HepG2 (cell line): ENCODE results near the gene SERHL2. TPM values are rescaled to one million over a fixed set of nuclear protein-coding genes. Genes with fewer than 3 reads are reported as not detected.

Experiments used
- ATAC-seq: fragments of 200-7000 bp; cut with Tn5 transposase; 3 replicates; pipeline ENCODE4 v1.9.1; 2020; ENCODE audit warnings: mild to moderate bottlenecking, moderate library complexity
- BruUV-seq: library from RNA; stranded (reverse); fragments of 400-500 nt; replicated peaks from 2 replicates; lab custom pipeline; 2021; lab: Mats Ljungman, UMichigan
- CTCF ChIA-PET: fragments of 300-600 bp; formaldehyde crosslinking; extraction: SDS; loops from one replicate; lab custom pipeline; 2021; ENCODE audit warnings: low total read pairs, inconsistent platforms, low intra/inter-chr PET ratio; lab: Yijun Ruan, JAX
- POLR2A ChIA-PET: fragments of 350-600 bp; sonication (Branson Sonifier 250); formaldehyde crosslinking; loops from one replicate; lab custom pipeline; 2020; ENCODE audit warnings: antibody characterized with exemption, inconsistent platforms; lab: Yijun Ruan, JAX
- DNase-seq: peaks from one replicate; pipeline ENCODE4 v3.0.0-alpha.2; 2015; ENCODE audit warnings: low spot score
- FAIRE-seq: peaks from 3 replicates; lab custom pipeline; 2011; peaks lifted over from hg19 to GRCh38; lab: Jason Lieb, UNC
- H2AFZ ChIP-seq: one replicate; pipeline ENCODE4 v1.6.1; 2011; ENCODE audit warnings: low read length, inconsistent platforms
- H3K27ac ChIP-seq: fragments of 300-600 bp; 3 replicates; pipeline ENCODE4 v1.8.0; 2011; ENCODE audit warnings: mixed run types, mild to moderate bottlenecking, mixed read lengths, low read length, inconsistent platforms; ENCODE audit not compliant: insufficient read depth; ENCODE audit errors: extremely low read length
- H3K27me3 ChIP-seq, 2 experiments: fragments of 200-600 bp in 1 of 2; 2 replicates in 1 of 2; 3 replicates in 1 of 2; pipeline versions ENCODE4 v1.6.0 to v1.8.0; 2011; ENCODE audit warnings: low read length in 2 of 2, mild to moderate bottlenecking in 2 of 2, moderate library complexity in 2 of 2, inconsistent platforms in 1 of 2; ENCODE audit not compliant: insufficient read depth in 2 of 2, control insufficient read depth in 1 of 2
- H3K36me3 ChIP-seq, 2 experiments: fragments of 200-600 bp in 1 of 2; replicated peaks in 1 of 2; 2 replicates in 1 of 2; 3 replicates in 1 of 2; pipeline versions ENCODE4 v1.5.1 to v1.8.0; 2011; ENCODE audit warnings: low read length in 2 of 2, inconsistent platforms in 1 of 2; ENCODE audit not compliant: insufficient read depth in 2 of 2, control insufficient read depth in 1 of 2
- H3K4me1 ChIP-seq: 2 replicates; pipeline ENCODE4 v1.5.1; 2012; ENCODE audit warnings: low read length, inconsistent platforms; ENCODE audit not compliant: insufficient read depth
- H3K4me2 ChIP-seq: 2 replicates; pipeline ENCODE4 v1.6.0; 2011; ENCODE audit warnings: low read depth, low read length, inconsistent platforms
- H3K4me3 ChIP-seq, 3 experiments: fragments of 200-600 bp in 1 of 3; sonication (generic), shearing (Covaris generic) in 1 of 3; replicated peaks in 1 of 3; 2 replicates each; pipeline ENCODE4 v1.5.1; 2011 to 2016; ENCODE audit warnings: low read length in 3 of 3, inconsistent platforms in 2 of 3, low read depth in 2 of 3, mild to moderate bottlenecking in 2 of 3, control low read depth in 1 of 3, mixed read lengths in 1 of 3; ENCODE audit not compliant: insufficient read depth in 1 of 3
- H3K79me2 ChIP-seq: one replicate; pipeline ENCODE4 v1.6.1; 2011; ENCODE audit warnings: low read length, inconsistent platforms; ENCODE audit not compliant: insufficient read depth
- H3K9ac ChIP-seq: 2 replicates; pipeline ENCODE4 v1.6.0; 2011; ENCODE audit warnings: mild to moderate bottlenecking, low read depth, low read length, inconsistent platforms; ENCODE audit not compliant: insufficient read depth
- H3K9me3 ChIP-seq: 2 replicates; pipeline ENCODE4 v1.5.1; 2012; ENCODE audit warnings: mild to moderate bottlenecking, low read length
- H4K20me1 ChIP-seq: 2 replicates; pipeline ENCODE4 v1.6.0; 2011; ENCODE audit warnings: inconsistent platforms, mild to moderate bottlenecking, low read length, moderate library complexity; ENCODE audit not compliant: insufficient read depth
- ATF7-NPFF ChIP-seq: sonication (generic); formaldehyde crosslinking; IDR thresholded peaks from 2 replicates; pipeline ENCODE4 v1.8.1; 2023; ENCODE audit warnings: mild to moderate bottlenecking, low read depth, missing genetic modification reagents, moderate library complexity
- CENPT ChIP-seq: sonication (generic); formaldehyde crosslinking; IDR thresholded peaks from 2 replicates; pipeline ENCODE4 v1.8.0; 2022; ENCODE audit warnings: low read depth, mild to moderate bottlenecking, moderate library complexity, missing genetic modification reagents
- DPF2 ChIP-seq: sonication (generic); formaldehyde crosslinking; IDR thresholded peaks from 2 replicates; pipeline ENCODE4 v1.4.0; 2020; ENCODE audit warnings: mild to moderate bottlenecking, low read depth, missing genetic modification reagents, borderline replicate concordance
- EP300 ChIP-seq, 3 experiments: sonication (generic) in 1 of 3; formaldehyde crosslinking in 1 of 3; IDR thresholded peaks; 2 replicates each; pipeline versions ENCODE4 v1.5.1 to v1.6.1; 2011 to 2020; ENCODE audit warnings: low read depth in 2 of 3, low read length in 2 of 3, borderline replicate concordance in 1 of 3, improper control_type of control experiment in 1 of 3, mild to moderate bottlenecking in 1 of 3, missing genetic modification reagents in 1 of 3, moderate library complexity in 1 of 3
- FOXC1 ChIP-seq: sonication (generic); formaldehyde crosslinking; IDR thresholded peaks from 2 replicates; pipeline ENCODE4 v1.8.0; 2022; ENCODE audit warnings: mild to moderate bottlenecking, missing genetic modification reagents, borderline replicate concordance
- HNF4A ChIP-seq: sonication (generic); formaldehyde crosslinking; IDR thresholded peaks from 2 replicates; pipeline ENCODE4 v1.4.0; 2020; ENCODE audit warnings: missing genetic modification reagents
- KDM6A ChIP-seq: IDR thresholded peaks from 2 replicates; pipeline ENCODE4 v1.6.1; 2016; ENCODE audit warnings: low read depth
- MBNL3 ChIP-seq: fragments of 250-450 bp; sonication (Bioruptor Pico); conservative IDR thresholded peaks from 2 replicates; pipeline ENCODE4 v1.8.0; 2022; ENCODE audit warnings: mild to moderate bottlenecking, inconsistent platforms
- MIXL1 ChIP-seq: IDR thresholded peaks from 2 replicates; pipeline ENCODE4 v1.6.1; 2016
- PHF8 ChIP-seq: sonication (generic); formaldehyde crosslinking; IDR thresholded peaks from 2 replicates; pipeline ENCODE4 v1.5.0; 2020; ENCODE audit warnings: missing genetic modification reagents
- REXO4 ChIP-seq: sonication (generic); formaldehyde crosslinking; IDR thresholded peaks from 2 replicates; pipeline ENCODE4 v1.8.0; 2022; ENCODE audit warnings: missing genetic modification reagents, mild to moderate bottlenecking, borderline replicate concordance
- SKI ChIP-seq: fragments of 450-650 bp; IDR thresholded peaks from one replicate; pipeline ENCODE4 v1.6.1; 2018; ENCODE audit warnings: mild to moderate bottlenecking; ENCODE audit not compliant: partially characterized antibody
- SSRP1 ChIP-seq: IDR thresholded peaks from 2 replicates; pipeline ENCODE4 v1.6.1; 2016; ENCODE audit warnings: control low read depth
- STAT5B ChIP-seq: sonication (generic); formaldehyde crosslinking; IDR thresholded peaks from 2 replicates; pipeline ENCODE4 v1.4.0; 2020; ENCODE audit warnings: missing genetic modification reagents
- TRIM22 ChIP-seq: fragments of 450-650 bp; IDR thresholded peaks from 2 replicates; pipeline ENCODE4 v1.6.1; 2017
- ZNF205 ChIP-seq: IDR thresholded peaks from 2 replicates; pipeline ENCODE4 v1.6.1; 2018; ENCODE audit warnings: missing biosample characterization, missing genetic modification reagents
- ZNF225 ChIP-seq: sonication (generic); formaldehyde crosslinking; IDR thresholded peaks from 2 replicates; pipeline ENCODE4 v1.4.0; 2020; ENCODE audit warnings: mild to moderate bottlenecking, missing genetic modification reagents
- ZNF549 ChIP-seq: sonication (generic); formaldehyde crosslinking; IDR thresholded peaks from 2 replicates; pipeline ENCODE4 v1.5.0; 2020; ENCODE audit warnings: missing genetic modification reagents
- WGBS: methylation state at CpG from one replicate; pipeline ENCODE4 v1.1.6; 2017; ENCODE audit warnings: low lambda C conversion rate; 5-methylcytosine and 5-hydroxymethylcytosine counted together
- in situ Hi-C: cut with HindIII; loops from 2 replicates; pipeline ENCODE4 v1.10.0; 2017; ENCODE audit warnings: low pct_unique_long_range_greater_than_20kb; ENCODE audit not compliant: extremely low pct_ligation_motif_present
- intact Hi-C: fragments of 100-400 bp; cut with micrococcal nuclease; formaldehyde crosslinking; loops from one replicate; pipeline ENCODE4 v1.10.0; 2022; ENCODE audit not compliant: unreplicated experiment
- polyA plus RNA-seq, 8 experiments: library from polyadenylated mRNA; depleted of rRNA in 3 of 8; stranded (reverse) in 7 of 8; unstranded in 1 of 8; fragments of >200 nt; fragmentation: Illumina TruSeq in 4 of 8; extraction: Trizol in 4 of 8; gene quantifications; 2 replicates each; pipeline versions ENCODE4 v1.2.1 to v1.2.3, GENCODE V29; 2011 to 2016; ENCODE audit warnings: low read depth in 4 of 8, missing spikeins in 1 of 8, mixed read lengths in 1 of 8; ENCODE audit not compliant: insufficient read depth in 1 of 8
- total RNA-seq, 5 experiments: library from RNA; depleted of rRNA; stranded (reverse); fragments of >200 nt; fragmentation: Illumina TruSeq; extraction: Trizol; gene quantifications; 2 replicates each; pipeline ENCODE4 v1.2.3, GENCODE V29; 2016; ENCODE audit warnings: low read depth in 1 of 5
- TF ChIP-seq, protein P1 (sequence below): sonication (generic); formaldehyde crosslinking; IDR thresholded peaks from 2 replicates; pipeline ENCODE4 v1.5.0; 2020; ENCODE audit warnings: mild to moderate bottlenecking, low read depth, missing genetic modification reagents, borderline replicate concordance
- TF ChIP-seq, protein P2 (sequence below): sonication (generic); formaldehyde crosslinking; IDR thresholded peaks from 2 replicates; pipeline ENCODE4 v1.4.0; 2020; ENCODE audit warnings: mild to moderate bottlenecking, missing genetic modification reagents
- TF ChIP-seq, protein P3 (sequence below): sonication (generic); formaldehyde crosslinking; IDR thresholded peaks from 2 replicates; pipeline ENCODE4 v1.4.0; 2020; ENCODE audit warnings: mild to moderate bottlenecking, low read depth, missing genetic modification reagents

The SERHL2 gene
- total and polyA plus RNA-seq, 2 of the 13 experiments (the other 11 are each of a cell fraction or from before 2014, with no cell fraction given), result 1.0 to 1.8 TPM

- peak overlapping the region; percentile 34 for H3K4me2 ChIP-seq
- WGBS, result 11% methylated on average over 8 of the region's 8 CpGs
- peak; percentile 41 for DNase-seq
- no peaks in the 10 kb centered on the region for H3K9me3 ChIP-seq
- ChIA-PET CTCF (no interaction called here), POLR2A (interaction anchor here (1.0 to 2.7 kb wide), 4 partner anchors 9 to 53 kb away, joined by 3 to 13 read pairs (median 6); partner anchors contain the start of gene SERHL2)
- H3K79me2 ChIP-seq, result no peaks in the 10 kb centered on the region
- peak overlapping the region; percentile 43 for H3K27ac ChIP-seq
- H3K36me3 ChIP-seq, result no peaks in the 10 kb centered on the region
- in situ Hi-C loops (no loop called here), intact Hi-C loops (no loop called here)
- H3K4me3 ChIP-seq, result peak overlapping the region in 1 of 3 experiments; percentile 25; a peak in 2 of 6 replicates
- peaks cover 33% of the 10 kb centered on the region for H3K4me1 ChIP-seq
- no peaks in the 10 kb centered on the region for H4K20me1 ChIP-seq
- no TSS peak for BruUV-seq
- H3K27me3 ChIP-seq, result no peaks in the 10 kb centered on the region
- H3K9ac ChIP-seq, result no peak overlapping the region
- H2AFZ ChIP-seq, result no peak overlapping the region
- peak; percentile 40 for ATAC-seq
- FAIRE-seq, result peak; percentile 63
- no peak for TF ChIP-seq ATF7-NPFF (CRISPR knock-in tag)
- TF ChIP-seq, protein P1, sequence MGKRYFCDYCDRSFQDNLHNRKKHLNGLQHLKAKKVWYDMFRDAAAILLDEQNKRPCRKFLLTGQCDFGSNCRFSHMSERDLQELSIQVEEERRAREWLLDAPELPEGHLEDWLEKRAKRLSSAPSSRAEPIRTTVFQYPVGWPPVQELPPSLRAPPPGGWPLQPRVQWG (CRISPR knock-in tag), result no peak
- TF ChIP-seq ZNF549 (CRISPR knock-in tag), result no peak
- no peak for TF ChIP-seq STAT5B (CRISPR knock-in tag)
- no peak for TF ChIP-seq ZNF205
- TF ChIP-seq SSRP1 (CRISPR knock-in tag), result no peak
- no peak for TF ChIP-seq FOXC1 (CRISPR knock-in tag)
- TF ChIP-seq, protein P2, sequence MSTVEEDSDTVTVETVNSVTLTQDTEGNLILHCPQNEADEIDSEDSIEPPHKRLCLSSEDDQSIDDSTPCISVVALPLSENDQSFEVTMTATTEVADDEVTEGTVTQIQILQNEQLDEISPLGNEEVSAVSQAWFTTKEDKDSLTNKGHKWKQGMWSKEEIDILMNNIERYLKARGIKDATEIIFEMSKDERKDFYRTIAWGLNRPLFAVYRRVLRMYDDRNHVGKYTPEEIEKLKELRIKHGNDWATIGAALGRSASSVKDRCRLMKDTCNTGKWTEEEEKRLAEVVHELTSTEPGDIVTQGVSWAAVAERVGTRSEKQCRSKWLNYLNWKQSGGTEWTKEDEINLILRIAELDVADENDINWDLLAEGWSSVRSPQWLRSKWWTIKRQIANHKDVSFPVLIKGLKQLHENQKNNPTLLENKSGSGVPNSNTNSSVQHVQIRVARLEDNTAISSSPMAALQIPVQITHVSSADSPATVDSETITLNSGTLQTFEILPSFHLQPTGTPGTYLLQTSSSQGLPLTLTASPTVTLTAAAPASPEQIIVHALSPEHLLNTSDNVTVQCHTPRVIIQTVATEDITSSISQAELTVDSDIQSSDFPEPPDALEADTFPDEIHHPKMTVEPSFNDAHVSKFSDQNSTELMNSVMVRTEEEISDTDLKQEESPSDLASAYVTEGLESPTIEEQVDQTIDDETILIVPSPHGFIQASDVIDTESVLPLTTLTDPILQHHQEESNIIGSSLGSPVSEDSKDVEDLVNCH (CRISPR knock-in tag), result no peak
- no peak for TF ChIP-seq KDM6A (CRISPR knock-in tag)
- no peak for TF ChIP-seq CENPT
- TF ChIP-seq, protein P3, sequence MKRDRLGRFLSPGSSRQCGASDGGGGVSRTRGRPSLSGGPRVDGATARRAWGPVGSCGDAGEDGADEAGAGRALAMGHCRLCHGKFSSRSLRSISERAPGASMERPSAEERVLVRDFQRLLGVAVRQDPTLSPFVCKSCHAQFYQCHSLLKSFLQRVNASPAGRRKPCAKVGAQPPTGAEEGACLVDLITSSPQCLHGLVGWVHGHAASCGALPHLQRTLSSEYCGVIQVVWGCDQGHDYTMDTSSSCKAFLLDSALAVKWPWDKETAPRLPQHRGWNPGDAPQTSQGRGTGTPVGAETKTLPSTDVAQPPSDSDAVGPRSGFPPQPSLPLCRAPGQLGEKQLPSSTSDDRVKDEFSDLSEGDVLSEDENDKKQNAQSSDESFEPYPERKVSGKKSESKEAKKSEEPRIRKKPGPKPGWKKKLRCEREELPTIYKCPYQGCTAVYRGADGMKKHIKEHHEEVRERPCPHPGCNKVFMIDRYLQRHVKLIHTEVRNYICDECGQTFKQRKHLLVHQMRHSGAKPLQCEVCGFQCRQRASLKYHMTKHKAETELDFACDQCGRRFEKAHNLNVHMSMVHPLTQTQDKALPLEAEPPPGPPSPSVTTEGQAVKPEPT (CRISPR knock-in tag), result no peak
- TF ChIP-seq REXO4 (CRISPR knock-in tag), result no peak
- TF ChIP-seq TRIM22, result no peak
- no peak for TF ChIP-seq MIXL1 (CRISPR knock-in tag)
- TF ChIP-seq HNF4A (CRISPR knock-in tag), result peak; percentile 82
- no peak for TF ChIP-seq SKI
- TF ChIP-seq ZNF225 (CRISPR knock-in tag), result 0 out of 2 replicates have a peak, but pooled peaks have one; percentile 48
- TF ChIP-seq EP300 (IDR thresholded peaks at IDR 0.05; ENCODE audit: low read depth in 2 of 2, low read length in 2 of 2), result peak in 1 of 2 experiments; percentile 45; a peak in 2 of 4 replicates
- peak; percentile 55; the same call in 1 of the 2 replicates for TF ChIP-seq EP300 (CRISPR knock-in tag; IDR thresholded peaks at IDR 0.05; ENCODE audit: borderline replicate concordance)
- TF ChIP-seq MBNL3 (CRISPR knock-in tag), result no peak
- no peak for TF ChIP-seq DPF2
- TF ChIP-seq PHF8 (CRISPR knock-in tag), result 0 out of 2 replicates have a peak, but pooled peaks have one; percentile 21
Measured at GRCh38 chr22:42562279-42562678, 8.5 kb downstream of the SERHL2 start.
